H9 (cell line): Measurements from ENCODE around the gene C1orf94. TPM values are rescaled to one million over a fixed set of nuclear protein-coding genes. Genes with fewer than 3 reads are reported as not detected.

ENCODE experiments used
- DNase-seq: peaks from one replicate; pipeline ENCODE4 v3.0.0-alpha.2; 2017
- H2AFZ ChIP-seq: one replicate; pipeline ENCODE4 v1.6.1; 2013; ENCODE audit warnings: mild to moderate bottlenecking, low read length, control low read depth, moderate library complexity
- H2AK5ac ChIP-seq: 2 replicates; pipeline ENCODE4 v1.6.1; 2013; ENCODE audit warnings: low read length, control low read depth, mixed read lengths; ENCODE audit not compliant: insufficient read length
- H2BK120ac ChIP-seq: one replicate; pipeline ENCODE4 v1.6.1; 2013; ENCODE audit warnings: low read depth, mild to moderate bottlenecking, low read length, control low read depth, inconsistent platforms; ENCODE audit not compliant: poor library complexity, severe bottlenecking
- H2BK12ac ChIP-seq: 2 replicates; pipeline ENCODE4 v1.6.1; 2013; ENCODE audit warnings: low read length, control low read depth, mixed read lengths, low read depth; ENCODE audit not compliant: insufficient read length
- H2BK15ac ChIP-seq: 2 replicates; pipeline ENCODE4 v1.6.1; 2013; ENCODE audit warnings: low read depth, low read length, control low read depth
- H2BK20ac ChIP-seq: one replicate; pipeline ENCODE4 v1.6.1; 2013; ENCODE audit warnings: low read depth, mild to moderate bottlenecking, low read length, control low read depth, inconsistent platforms; ENCODE audit not compliant: poor library complexity, severe bottlenecking
- H2BK5ac ChIP-seq: 2 replicates; pipeline ENCODE4 v1.6.1; 2013; ENCODE audit warnings: low read length, control low read depth, mixed read lengths; ENCODE audit not compliant: insufficient read length
- H3K14ac ChIP-seq: 2 replicates; pipeline ENCODE4 v1.6.1; 2013; ENCODE audit warnings: low read length, control low read depth; ENCODE audit not compliant: insufficient read depth
- H3K18ac ChIP-seq: 2 replicates; pipeline ENCODE4 v1.6.1; 2013; ENCODE audit warnings: low read depth, mild to moderate bottlenecking, mixed read lengths, low read length, control low read depth; ENCODE audit not compliant: insufficient read length
- H3K23ac ChIP-seq: 2 replicates; pipeline ENCODE4 v1.6.1; 2013; ENCODE audit warnings: low read length, control low read depth, mixed read lengths, low read depth; ENCODE audit not compliant: insufficient read length
- H3K23me2 ChIP-seq: 2 replicates; pipeline ENCODE4 v1.6.1; 2013; ENCODE audit warnings: low read depth, mild to moderate bottlenecking, mixed read lengths, low read length, control low read depth; ENCODE audit not compliant: insufficient read length, poor library complexity, severe bottlenecking
- H3K27ac ChIP-seq: 2 replicates; pipeline ENCODE4 v1.5.1; 2013; ENCODE audit warnings: low read length, control low read depth, mixed read lengths, low read depth; ENCODE audit not compliant: insufficient read length
- H3K27me3 ChIP-seq: 2 replicates; pipeline ENCODE4 v1.6.1; 2013; ENCODE audit warnings: low read length, control low read depth, inconsistent platforms; ENCODE audit not compliant: insufficient read depth
- H3K4ac ChIP-seq: 2 replicates; pipeline ENCODE4 v1.6.1; 2013; ENCODE audit warnings: low read depth, mild to moderate bottlenecking, control low read depth, inconsistent platforms, low read length, moderate library complexity
- H3K4me1 ChIP-seq: 2 replicates; pipeline ENCODE4 v1.6.1; 2013; ENCODE audit warnings: low read length, control low read depth, inconsistent platforms; ENCODE audit not compliant: insufficient read depth
- H3K4me2 ChIP-seq: 2 replicates; pipeline ENCODE4 v1.6.1; 2013; ENCODE audit warnings: low read length, control low read depth, mixed read lengths; ENCODE audit not compliant: insufficient read length, insufficient read depth
- H3K56ac ChIP-seq: 2 replicates; pipeline ENCODE4 v1.6.1; 2013; ENCODE audit warnings: low read depth, mild to moderate bottlenecking, mixed read lengths, low read length, control low read depth; ENCODE audit not compliant: insufficient read length
- H3K79me1 ChIP-seq: 2 replicates; pipeline ENCODE4 v1.6.1; 2013; ENCODE audit warnings: low read depth, mild to moderate bottlenecking, moderate library complexity, low read length, control low read depth, inconsistent platforms; ENCODE audit not compliant: insufficient read depth, poor library complexity, severe bottlenecking
- H3K79me2 ChIP-seq: 2 replicates; pipeline ENCODE4 v1.6.1; 2013; ENCODE audit warnings: low read length, control low read depth, inconsistent platforms; ENCODE audit not compliant: insufficient read depth
- H3K9ac ChIP-seq: 2 replicates; pipeline ENCODE4 v1.6.1; 2013; ENCODE audit warnings: low read length, control low read depth, mixed read lengths; ENCODE audit not compliant: insufficient read length; ENCODE audit errors: extremely low read depth
- H3K9me3 ChIP-seq: one replicate; pipeline ENCODE4 v1.6.1; 2013; ENCODE audit warnings: low read depth, low read length, inconsistent platforms; ENCODE audit not compliant: control insufficient read depth
- H3T11ph ChIP-seq: one replicate; pipeline ENCODE4 v1.6.1; 2013; ENCODE audit warnings: mild to moderate bottlenecking, low read length, control low read depth, inconsistent platforms
- H4K20me1 ChIP-seq: one replicate; pipeline ENCODE4 v1.6.1; 2013; ENCODE audit not compliant: control insufficient read depth, insufficient read length, insufficient read depth
- H4K5ac ChIP-seq: 2 replicates; pipeline ENCODE4 v1.6.1; 2013; ENCODE audit warnings: low read depth, mild to moderate bottlenecking, mixed read lengths, low read length, control low read depth; ENCODE audit not compliant: insufficient read length
- H4K8ac ChIP-seq: replicated peaks from 2 replicates; pipeline ENCODE4 v1.6.1; 2013; ENCODE audit warnings: low read length, control low read depth, mixed read lengths, low read depth; ENCODE audit not compliant: insufficient read length
- H4K91ac ChIP-seq: 2 replicates; pipeline ENCODE4 v1.6.1; 2013; ENCODE audit warnings: low read depth, mild to moderate bottlenecking, moderate library complexity, mixed read lengths, low read length, control low read depth; ENCODE audit not compliant: insufficient read length
- H3K27ac Mint-ChIP-seq, 3 experiments: 2 replicates in 2 of 3; 3 replicates in 1 of 3; pipeline ENCODE4 v1.8.0; 2020 to 2021; ENCODE audit warnings: mixed read lengths in 3 of 3, mild to moderate bottlenecking in 1 of 3, moderate library complexity in 1 of 3
- H3K27me3 Mint-ChIP-seq: 2 replicates; pipeline ENCODE4 v1.8.0; 2021; ENCODE audit warnings: low read depth, mild to moderate bottlenecking, moderate library complexity, mixed read lengths
- H3K36me3 Mint-ChIP-seq, 3 experiments: 2 replicates in 2 of 3; 3 replicates in 1 of 3; pipeline ENCODE4 v1.8.0; 2020 to 2021; ENCODE audit warnings: low read depth in 3 of 3, mixed read lengths in 3 of 3; ENCODE audit not compliant: insufficient read depth in 1 of 3
- H3K4me1 Mint-ChIP-seq, 2 experiments: 2 replicates each; pipeline ENCODE4 v1.8.0; 2020; ENCODE audit warnings: mixed read lengths in 2 of 2
- H3K4me3 Mint-ChIP-seq, 2 experiments: 2 replicates in 1 of 2; 3 replicates in 1 of 2; pipeline ENCODE4 v1.8.0; 2020 to 2021; ENCODE audit warnings: mild to moderate bottlenecking in 2 of 2, mixed read lengths in 2 of 2, moderate library complexity in 1 of 2
- H3K9me3 Mint-ChIP-seq, 2 experiments: 2 replicates in 1 of 2; 3 replicates in 1 of 2; pipeline ENCODE4 v1.8.0; 2020; ENCODE audit warnings: mild to moderate bottlenecking in 2 of 2, mixed read lengths in 2 of 2, moderate library complexity in 1 of 2
- CTCF ChIP-seq: fragments of 200-600 bp; sonication (generic); conservative IDR thresholded peaks from 3 replicates; pipeline ENCODE4 v1.8.0; 2021; ENCODE audit warnings: antibody characterized with exemption, mild to moderate bottlenecking
- WGBS: extraction: QIAGEN DNeasy Blood & Tissue Kit; methylation state at CpG from one replicate; pipeline ENCODE4 v1.1.7; 2013; ENCODE audit warnings: missing lambda C conversion rate, low lambda C conversion rate, mixed read lengths; ENCODE audit not compliant: insufficient read length; ENCODE audit errors: extremely low coverage; 5-methylcytosine and 5-hydroxymethylcytosine counted together
- total RNA-seq: library from RNA; stranded (reverse); gene quantifications from 2 replicates; pipeline ENCODE4 v1.2.1, GENCODE V29; 2021

The C1orf94 gene
- total RNA-seq, 1 experiment from 2014 or later = 0.98 TPM

DNA sequence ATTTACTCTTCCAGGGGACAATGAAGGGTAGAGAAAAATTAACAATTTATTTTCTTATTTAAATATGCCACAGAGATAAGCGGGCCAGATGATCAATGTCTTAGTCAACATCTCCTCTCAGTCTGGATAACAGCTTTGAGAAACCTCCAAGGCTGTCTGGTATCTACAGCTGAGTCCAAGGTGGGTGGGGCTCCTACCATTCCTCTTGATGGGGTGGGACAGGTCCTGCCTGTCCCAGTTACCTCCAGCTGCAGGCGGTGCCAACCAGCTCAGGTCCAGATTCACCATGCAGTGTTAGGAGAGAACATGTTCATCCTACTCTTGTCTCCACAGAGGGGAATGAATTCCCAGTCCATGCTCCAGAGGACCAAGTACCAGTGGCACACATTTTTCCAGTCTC, 32.7 kb upstream of the C1orf94 start:
- Histone ChIP-seq H3K23ac (no peak overlapping the region), H4K20me1 (peaks cover 2% of the 10 kb centered on the region)
- no peak overlapping the region for H3K4me3 Mint-ChIP-seq

More for the DNA sequence above, 32.7 kb upstream of the C1orf94 start:
- no peak overlapping the region for H4K8ac ChIP-seq
- H3K79me2 ChIP-seq = no peaks in the 10 kb centered on the region; the same call in 1 of the 2 replicates
- TF ChIP-seq CTCF = no peak
- no peak overlapping the region for H3K14ac ChIP-seq
- no peak overlapping the region for H2BK5ac ChIP-seq
- H2BK20ac ChIP-seq = no peak overlapping the region
- H2AK5ac ChIP-seq = no peak overlapping the region
- no peak overlapping the region for H3T11ph ChIP-seq
- no peaks in the 10 kb centered on the region for H3K27me3 ChIP-seq
- DNase-seq = no peak
- peaks cover 2 to 5% (median 4%) of the 10 kb centered on the region in 3 experiments; a peak in 3 of 7 replicates for H3K36me3 Mint-ChIP-seq
- peaks cover 36 to 42% of the 10 kb centered on the region in 2 experiments for H3K4me1 Mint-ChIP-seq
- H2AFZ ChIP-seq = no peak overlapping the region
- no peaks in the 10 kb centered on the region for H3K27me3 Mint-ChIP-seq
- H3K18ac ChIP-seq = no peak overlapping the region
- H3K4ac ChIP-seq = no peak overlapping the region
- H2BK12ac ChIP-seq = no peak overlapping the region
- H3K4me2 ChIP-seq = no peak overlapping the region
- H3K27ac ChIP-seq = no peak overlapping the region
- H3K9me3 ChIP-seq = no peaks in the 10 kb centered on the region
- no peak overlapping the region for H2BK120ac ChIP-seq
- H3K79me1 ChIP-seq = no peaks in the 10 kb centered on the region
- WGBS = no CpG with 5 or more reads among the region's 2 CpGs
- no peak overlapping the region for H3K56ac ChIP-seq
- H4K5ac ChIP-seq = no peak overlapping the region
- H3K9me3 Mint-ChIP-seq = no peaks in the 10 kb centered on the region
- H2BK15ac ChIP-seq = no peak overlapping the region
- H3K23me2 ChIP-seq = no peaks in the 10 kb centered on the region
- H3K9ac ChIP-seq = no peak overlapping the region
- peaks cover 6% of the 10 kb centered on the region; the same call in 1 of the 2 replicates for H3K4me1 ChIP-seq
- H4K91ac ChIP-seq = no peak overlapping the region
- no peak overlapping the region for H3K27ac Mint-ChIP-seq
